GM21367 (cell line): ENCODE measurements around the gene FIGN.

Experiments used
- ATAC-seq: cut with Tn5 transposase; IDR thresholded peaks from one replicate; pipeline ENCODE4 v1.9.1; 2021; ENCODE audit not compliant: unreplicated experiment

FIGN gene, protein sequence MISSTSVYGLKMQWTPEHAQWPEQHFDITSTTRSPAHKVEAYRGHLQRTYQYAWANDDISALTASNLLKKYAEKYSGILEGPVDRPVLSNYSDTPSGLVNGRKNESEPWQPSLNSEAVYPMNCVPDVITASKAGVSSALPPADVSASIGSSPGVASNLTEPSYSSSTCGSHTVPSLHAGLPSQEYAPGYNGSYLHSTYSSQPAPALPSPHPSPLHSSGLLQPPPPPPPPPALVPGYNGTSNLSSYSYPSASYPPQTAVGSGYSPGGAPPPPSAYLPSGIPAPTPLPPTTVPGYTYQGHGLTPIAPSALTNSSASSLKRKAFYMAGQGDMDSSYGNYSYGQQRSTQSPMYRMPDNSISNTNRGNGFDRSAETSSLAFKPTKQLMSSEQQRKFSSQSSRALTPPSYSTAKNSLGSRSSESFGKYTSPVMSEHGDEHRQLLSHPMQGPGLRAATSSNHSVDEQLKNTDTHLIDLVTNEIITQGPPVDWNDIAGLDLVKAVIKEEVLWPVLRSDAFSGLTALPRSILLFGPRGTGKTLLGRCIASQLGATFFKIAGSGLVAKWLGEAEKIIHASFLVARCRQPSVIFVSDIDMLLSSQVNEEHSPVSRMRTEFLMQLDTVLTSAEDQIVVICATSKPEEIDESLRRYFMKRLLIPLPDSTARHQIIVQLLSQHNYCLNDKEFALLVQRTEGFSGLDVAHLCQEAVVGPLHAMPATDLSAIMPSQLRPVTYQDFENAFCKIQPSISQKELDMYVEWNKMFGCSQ

DNA sequence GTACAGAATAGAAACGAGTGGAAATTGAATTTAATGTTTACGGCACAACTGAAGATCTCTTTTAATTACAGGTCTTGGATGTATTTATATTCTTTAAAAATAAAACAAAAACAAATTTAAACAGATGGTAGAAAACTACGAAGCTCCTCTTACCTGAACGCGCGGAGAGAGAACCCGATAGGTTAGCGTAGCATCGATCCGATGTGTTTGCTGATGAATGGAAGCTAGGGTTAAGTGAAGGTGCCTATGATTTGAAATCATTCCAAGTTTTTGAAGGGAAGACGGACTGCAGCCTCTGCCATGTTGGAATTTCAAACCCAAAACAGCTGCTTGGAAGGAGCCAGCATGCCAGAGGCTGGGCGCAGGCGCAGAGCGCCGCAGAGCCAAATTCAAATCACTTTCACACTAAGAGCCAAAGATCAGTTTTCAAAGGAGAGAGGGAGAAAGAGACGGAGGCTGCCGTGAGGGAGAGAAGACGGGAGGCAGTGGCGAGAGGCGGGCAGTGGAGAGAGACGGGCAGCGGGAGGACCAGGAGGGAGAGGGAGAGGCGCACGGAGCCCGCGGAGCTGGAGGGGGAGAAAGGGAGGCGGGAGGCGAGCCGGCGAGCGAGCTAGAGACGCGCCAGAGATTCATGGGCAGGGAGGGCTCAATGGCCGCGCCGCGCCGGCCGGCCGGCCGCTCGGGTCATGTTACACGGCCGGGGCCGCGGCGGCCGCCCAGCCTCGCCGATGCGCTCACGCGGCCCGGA is at the start of gene FIGN:
Gene FIGN, minus strand, starts transcription at position 324 of the 748 bp plus-strand sequence. CDS start 1,081 bp downstream, outside the sequence.
- no peak for ATAC-seq

DNA sequence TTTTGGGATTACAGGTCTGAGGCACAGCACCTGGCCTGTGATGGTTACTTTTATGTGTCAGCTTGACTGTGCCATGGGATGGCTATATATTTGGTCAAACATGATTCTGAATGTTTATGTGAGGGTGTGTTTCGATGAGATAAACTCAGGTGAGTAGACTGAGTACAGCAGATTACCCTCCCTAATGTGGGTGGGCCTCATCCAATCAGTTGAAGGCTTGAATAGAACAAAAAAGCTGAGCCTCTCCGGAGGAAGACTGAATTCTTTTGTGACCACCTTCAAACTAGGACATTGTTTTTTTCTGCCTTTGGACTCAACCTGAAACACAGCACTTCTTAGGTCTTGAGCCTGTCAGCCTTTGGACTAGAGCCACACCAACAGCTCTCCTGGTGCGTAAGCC is 49.4 kb upstream of the FIGN start:
- ATAC-seq, result no peak

DNA sequence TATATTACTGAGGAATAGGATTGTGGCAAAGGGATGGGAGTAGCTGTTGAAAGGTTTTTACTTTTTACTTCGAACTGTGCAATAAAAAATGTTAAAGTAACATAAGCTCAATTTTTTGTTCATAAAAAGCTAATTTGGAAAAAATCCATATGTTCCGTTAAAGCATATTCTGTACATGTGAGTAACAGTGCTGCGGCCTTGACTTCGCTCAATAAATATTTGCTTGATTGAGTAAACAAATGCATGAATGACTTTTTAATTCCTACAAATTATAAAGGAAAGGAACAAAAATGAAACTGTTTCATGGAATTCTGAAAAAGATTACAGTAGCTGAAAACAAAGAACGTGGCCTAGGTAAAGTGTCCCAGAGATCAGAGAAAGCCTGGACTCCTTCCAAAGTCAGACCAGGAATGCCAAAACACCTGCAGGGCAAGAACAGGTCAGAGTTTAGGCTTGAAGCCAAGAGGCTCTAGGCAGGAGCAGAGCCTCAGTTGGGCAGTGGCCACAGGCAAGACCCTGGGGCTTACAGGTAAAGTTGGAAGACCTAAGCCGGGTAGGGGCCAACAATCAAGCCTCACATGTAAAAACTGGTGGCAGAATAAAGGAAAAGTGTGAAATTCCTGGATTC is 44.3 kb upstream of the FIGN start:
- no peak for ATAC-seq

DNA sequence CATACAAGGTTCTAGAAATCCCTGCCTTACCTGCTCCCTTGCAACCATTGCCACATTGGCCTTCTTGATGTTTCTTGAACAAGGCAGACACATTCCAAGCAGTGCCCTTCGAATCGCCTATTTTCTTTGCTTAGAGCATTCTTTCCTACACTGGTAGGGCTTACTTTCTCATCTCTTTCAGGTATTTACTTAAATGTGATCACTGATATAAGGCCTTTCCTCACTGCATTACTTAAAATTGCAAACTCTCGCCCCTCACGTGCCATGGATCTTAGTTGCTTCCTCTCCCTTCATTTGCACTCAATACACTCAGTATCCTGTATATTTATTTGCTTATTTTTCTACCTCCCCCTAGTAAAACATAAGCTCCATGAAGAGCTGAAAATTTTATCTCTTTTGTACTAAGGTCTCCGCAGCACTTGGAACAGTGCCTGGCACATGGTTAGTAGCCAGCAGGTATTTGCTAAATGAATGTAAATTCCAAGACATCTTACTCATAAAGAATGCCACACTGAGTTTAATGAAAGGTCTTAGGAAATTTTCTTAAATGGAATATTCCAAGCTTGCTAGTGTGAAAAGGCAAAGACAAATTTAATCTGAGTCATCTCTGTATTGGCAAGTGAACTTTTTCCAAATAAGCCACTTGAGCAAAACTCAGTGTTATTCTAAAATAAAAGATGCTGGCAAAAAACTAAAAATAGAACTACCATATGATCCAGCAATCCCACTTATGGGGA is 42.4 kb upstream of the FIGN start:
- no peak for ATAC-seq

DNA sequence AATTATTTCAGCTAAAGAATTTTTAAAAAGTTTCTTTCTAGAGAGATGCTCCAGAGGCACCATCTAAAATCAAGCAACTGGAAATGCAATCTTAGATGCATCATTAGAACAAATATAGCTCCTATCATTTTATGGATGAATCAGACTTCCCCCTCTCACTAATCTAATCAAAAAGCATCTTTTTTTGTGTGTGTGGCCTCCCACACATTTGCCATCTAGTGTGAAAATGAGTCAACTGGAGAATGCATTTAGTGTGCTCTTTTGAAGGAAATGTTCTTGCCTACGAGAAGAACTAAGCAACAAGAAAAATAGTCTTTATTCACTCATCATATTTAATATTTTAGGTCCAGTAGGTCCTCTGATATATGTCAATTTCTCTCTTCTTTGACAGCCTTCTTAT is 39.5 kb upstream of the FIGN start:
- no peak for ATAC-seq

DNA sequence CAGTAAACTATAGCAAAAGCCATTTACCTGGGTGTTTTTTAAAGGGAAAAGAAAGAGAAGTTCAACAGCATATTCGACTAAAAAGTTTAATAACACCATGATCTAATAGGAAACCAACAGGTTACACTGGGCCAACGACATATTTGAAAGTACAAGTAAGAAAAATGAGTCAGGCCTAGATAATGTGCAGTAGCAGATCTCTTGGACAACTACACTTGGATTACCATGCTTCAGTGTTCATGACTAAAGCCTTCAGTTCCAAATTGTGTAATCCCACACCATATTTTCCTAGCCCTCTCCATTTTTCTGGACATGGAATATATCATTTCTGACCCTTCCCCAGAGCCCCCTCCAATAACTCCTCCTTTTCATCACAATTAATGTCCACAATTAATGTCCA is 39.1 kb upstream of the FIGN start:
- no peak for ATAC-seq

DNA sequence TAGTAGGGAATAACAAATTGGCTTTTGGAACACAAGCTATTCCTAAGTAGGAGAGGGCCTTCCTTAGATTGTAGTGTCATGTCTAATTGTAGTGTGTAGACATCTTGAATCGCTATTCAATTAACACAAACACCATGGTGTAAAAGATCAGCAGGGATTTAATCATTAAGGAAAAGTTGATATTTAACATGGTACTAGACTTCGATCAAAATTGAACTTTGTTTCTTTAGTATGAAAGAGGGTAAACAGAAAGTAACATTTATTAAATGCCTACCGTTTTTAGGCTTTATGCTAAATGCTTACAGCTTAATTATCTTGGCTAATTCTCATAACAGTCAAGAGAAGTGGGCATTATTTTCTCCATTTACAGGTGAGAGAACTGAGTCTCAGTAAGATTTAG is 37.5 kb upstream of the FIGN start:
- ATAC-seq, result no peak

DNA sequence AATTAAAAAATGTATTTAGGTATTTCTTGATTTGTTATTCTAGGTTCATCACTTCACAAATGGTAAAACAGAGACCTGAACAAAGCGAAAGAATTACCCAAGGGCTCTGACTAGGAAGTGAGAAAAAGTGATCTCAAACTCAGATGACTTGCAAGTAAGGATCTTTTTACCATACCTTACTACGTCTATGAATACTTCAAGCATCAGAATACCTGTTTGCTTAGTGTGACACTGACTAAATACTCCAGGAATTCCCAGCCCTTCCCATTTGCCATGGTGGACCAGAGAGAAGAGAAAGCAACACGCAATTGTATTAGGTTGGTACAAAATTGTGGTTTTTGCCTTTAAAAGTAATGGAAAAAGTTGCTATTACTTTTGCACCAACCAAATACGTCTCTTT is 35.8 kb upstream of the FIGN start:
- ATAC-seq, result no peak

DNA sequence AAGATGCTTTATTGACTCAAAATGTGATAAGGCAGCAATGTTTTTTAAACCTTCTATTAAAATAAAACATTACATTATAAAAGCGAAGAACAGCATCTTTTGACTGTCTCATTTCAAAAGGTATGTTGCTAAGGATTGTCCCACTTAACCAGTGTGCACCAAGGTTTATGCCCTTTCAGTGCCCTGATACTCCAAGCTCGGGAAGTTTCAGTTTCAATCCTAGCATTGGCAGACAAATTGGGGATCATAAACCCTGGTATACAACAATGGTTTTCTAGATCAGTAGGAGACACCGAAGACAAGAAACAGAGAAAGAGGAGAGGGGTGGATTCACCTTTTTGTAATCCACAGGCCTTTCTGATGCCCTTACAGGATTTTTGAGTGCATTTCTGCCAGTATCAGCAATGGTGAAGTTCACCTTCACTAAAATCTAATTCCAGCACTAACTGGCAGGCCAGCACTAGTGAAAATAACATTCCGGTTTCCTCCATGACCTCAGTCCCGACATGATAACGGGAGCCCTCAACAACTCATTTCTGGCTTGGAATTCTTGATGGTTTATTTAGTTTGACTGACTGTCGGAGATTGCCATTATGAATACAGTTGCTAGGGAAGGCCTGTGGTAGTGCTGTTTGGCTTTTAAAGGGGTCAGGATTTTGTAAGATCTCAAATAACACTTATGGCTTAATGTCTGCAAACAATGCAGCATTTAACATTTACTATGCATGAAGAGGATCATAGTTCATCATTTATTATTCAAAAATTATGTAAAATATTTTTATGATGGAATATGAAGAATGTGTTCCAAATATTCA is 33.3 kb upstream of the FIGN start:
- ATAC-seq, result no peak

DNA sequence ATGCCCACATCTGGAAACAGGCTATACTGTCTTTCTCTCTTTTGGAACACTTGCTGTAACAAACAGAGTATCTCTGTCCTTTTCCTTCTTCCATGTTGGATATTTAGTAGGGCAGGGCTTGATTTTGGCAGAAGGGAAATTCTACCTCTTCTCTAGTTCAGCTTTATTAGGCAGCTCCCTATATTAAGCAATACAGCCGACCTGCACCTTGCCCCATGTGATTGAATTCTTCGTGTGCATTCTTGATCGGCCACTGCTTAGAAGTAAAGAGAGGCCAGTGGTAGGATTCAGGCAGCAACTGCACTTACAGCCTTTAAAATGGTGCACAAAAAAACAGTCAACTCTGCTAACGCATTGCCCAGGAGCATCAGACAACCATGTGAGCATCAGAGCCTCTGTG is 31.3 kb upstream of the FIGN start:
- no peak for ATAC-seq

DNA sequence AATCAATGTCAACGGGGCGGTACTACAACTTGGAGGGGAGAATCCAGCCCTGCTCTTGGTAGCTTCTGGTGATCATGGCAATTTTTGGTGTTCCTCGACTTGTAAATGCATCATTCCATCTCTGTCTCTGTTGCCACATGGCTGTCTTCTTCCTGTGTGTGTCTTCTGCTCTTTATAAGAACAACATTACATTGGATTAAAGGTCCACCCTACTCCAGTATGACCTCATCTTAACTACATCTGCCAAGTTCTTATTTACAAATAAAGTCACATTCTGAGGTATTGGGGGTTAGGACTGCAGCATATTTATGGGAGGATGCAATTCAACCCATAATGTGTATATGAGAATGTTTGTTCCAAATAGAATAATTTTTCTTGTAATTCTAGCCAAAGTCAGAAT is 28.8 kb upstream of the FIGN start:
- no peak for ATAC-seq

DNA sequence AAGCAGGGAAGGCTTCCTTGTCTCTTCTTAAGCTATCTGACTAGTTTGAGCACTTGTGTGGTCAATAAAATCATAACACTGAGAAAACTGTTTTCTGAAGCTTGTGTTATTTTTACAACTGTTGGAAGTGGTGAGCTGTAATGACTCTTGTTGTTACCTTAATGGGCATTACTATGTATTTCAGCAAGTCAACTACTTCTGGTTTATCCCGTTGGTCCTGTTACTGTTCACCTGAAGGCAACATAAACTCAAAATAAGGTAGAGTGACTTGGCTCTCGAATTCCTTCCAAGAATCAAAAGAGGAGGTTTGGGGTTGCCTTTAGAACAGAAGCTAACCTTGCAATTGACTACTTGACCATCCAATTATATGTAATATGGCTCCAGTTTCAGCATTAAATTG is 23.2 kb upstream of the FIGN start:
- ATAC-seq, result no peak

DNA sequence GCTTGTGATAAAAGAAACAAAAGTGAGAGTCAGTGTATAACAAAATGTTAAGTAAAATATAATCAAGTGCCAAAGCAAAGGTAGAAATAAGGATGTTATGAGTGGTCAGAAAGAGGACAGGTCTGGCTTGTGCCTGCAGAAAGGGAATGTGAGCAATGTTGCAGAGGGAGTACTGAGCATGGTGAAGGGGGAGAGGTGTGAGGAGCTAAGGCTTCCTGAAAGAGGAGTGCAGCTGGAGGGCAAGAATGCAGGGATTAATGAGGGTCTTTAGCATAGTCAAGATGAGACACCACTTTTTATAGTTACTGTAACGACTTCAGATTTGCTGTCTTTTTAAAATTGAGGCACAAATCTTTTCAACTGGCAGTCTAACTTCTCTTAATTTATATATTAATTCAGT is 22.0 kb upstream of the FIGN start:
- ATAC-seq, result no peak

DNA sequence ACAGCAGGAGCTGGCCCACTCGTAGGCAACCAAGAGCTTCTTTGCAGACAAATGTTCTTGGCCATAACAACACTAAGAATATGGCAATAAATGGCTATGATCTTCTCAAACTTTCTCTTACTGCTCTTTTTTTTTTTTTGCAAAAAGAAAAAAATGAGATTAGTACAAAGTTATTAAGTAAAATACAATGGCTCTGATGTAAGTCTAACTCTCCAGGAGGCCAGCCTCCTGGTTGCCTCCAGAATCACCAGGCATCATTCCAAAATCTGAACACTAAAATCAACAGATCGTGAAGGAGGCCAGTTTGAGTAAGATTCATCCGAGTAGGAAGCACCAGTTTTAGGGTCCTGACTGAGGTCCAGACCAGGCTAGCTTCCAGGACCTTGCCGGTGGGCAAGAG is 20.8 kb upstream of the FIGN start:
- no peak for ATAC-seq

DNA sequence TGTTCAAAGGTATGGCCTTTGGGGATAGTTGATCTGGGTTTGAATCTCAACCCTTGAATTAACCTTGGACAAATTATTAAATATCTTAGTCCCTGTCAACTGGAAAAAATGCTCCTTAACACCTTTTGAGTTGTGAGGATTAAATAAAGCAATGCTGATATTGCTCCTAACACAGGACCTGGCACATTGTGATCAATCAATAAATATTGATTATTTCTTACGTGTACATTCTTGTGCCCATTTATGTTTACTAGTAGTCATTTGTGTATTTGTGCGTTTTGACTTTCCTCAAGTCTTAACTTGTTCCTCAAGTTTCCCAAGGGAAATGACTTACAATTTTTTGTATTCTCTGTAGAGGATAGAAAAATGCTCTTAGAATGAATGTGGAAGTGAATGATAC is 19.6 kb upstream of the FIGN start:
- ATAC-seq, result no peak

DNA sequence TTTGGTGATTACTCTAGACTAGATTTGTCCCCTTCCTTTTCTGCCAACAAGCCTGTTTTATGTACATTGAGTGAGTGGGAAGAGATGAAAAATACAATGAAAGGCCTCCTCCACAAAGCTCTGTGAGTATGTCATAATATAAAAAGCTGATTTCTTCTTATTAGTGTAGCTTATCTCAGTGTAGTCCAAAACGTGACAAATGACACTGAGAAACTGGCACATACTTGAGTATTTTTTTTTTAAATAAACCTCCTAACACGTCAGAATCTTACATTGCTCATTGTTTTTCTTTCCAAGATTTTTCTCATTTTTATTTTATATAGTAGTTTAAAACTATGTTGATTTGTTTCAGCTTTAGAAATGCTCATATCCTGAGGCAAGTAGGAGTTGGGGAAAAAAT is 17.9 kb upstream of the FIGN start:
- ATAC-seq, result no peak

DNA sequence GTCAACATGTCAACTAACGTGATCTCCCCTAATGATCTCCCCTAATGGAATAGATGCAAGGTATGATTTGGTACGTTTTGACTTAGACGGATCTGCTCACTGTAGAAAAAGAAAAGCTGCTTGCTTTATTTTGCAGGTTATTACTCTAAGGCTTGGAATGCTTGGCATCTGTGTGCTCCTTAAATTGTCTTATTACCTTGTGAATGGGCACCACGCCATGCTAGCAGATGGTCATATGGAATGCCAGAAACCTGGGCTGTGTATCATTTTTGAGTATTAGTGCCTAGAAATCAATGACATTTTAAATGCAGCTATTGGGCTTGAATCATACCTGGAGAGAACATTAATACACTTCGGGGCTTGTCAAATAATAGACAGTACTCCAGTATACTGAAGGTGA is 16.5 kb upstream of the FIGN start:
- ATAC-seq, result no peak

DNA sequence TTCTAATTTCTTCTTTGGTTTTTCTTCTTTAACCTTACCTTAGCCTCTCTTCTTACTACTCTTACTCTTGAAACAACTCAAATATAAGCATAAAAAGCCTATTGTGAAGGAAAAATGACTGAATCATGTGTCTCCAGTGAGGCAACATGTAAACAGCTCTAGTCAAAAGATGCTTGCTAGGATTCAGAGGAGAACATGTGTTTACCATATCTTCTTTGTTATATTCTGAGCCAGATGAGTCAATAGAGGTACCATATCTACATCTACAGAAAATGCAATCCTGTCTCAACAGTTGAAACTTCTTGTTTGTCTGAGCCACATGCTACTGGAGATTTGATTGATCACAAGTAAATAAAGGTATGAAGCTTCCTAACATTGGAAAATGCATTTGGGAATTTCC is 15.9 kb upstream of the FIGN start:
- ATAC-seq, result no peak

DNA sequence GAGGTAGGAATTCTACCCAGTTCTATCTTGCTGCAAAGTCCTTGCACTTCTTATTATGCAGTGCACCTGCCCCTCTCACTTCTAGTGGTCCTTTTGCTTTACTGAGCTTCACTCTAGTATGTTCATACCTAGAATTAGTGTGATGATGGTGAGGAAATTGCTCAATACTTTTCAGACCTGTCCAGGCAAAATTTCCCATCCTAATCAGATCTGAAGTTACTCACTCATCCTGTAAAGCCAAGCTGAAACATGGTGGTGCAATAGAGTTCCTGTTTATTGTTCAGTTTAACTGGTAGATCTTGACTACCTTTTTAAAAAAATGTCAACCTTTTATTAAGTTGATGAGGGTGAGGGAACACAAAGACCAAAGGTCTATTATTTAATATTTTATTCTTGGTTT is 12.6 kb upstream of the FIGN start:
- no peak for ATAC-seq

DNA sequence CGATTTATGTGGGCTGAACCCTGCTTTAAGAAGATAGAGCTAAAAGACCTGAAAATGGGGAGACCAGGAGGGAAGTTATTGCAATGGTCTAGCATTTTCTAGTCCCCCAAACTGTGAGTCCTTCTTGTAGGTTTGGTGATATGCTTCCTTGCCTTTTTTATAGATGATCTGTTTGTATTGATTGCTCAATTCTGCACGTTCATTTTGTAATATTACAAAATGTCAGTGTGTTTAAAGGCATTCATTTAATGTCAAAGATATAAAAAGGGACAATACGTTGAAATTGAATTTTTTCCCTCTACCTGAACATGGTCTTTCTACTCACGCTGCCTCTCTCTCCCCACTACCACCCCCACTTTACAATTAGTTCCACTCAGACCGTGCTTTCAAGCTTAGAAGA is 5.6 kb upstream of the FIGN start:
- ATAC-seq, result no peak
